ENCODE measurements around the gene GDF15. TPM values are rescaled to one million over a fixed set of nuclear protein-coding genes. Genes with fewer than 3 reads are reported as not detected.

Gene GDF15
- total and polyA plus RNA-seq, 4 donors, result 0.42 to 11.6 (median 7.2) TPM

- no peaks in the 10 kb centered on the region for H3K9me3 ChIP-seq (ENCODE audit: control insufficient read depth in 4 of 4, low read length in 3 of 4)
- 14% methylated on average over 15 of the region's 15 CpGs for WGBS
- TF ChIP-seq SP1 (IDR thresholded peaks at IDR 0.05) (peak; percentile 66), TAF1 (conservative IDR thresholded peaks at IDR 0.05) (no peak), EGR1 (IDR thresholded peaks at IDR 0.05; ENCODE audit: low read depth in 2 of 2) (peak in 1 of 2 donors; percentile 67), RXRA (IDR thresholded peaks at IDR 0.05) (peak; percentile 80 to 89), JUND (IDR thresholded peaks at IDR 0.05) (peak; percentile 80 to 83), HNF4A (conservative IDR thresholded peaks at IDR 0.05) (peak; percentile 52 to 65), HNF4G (IDR thresholded peaks at IDR 0.05) (no peak), CTCF (IDR thresholded peaks at IDR 0.05; ENCODE audit: low read depth, low read length, missing input control) (no peak), RAD21 (IDR thresholded peaks at IDR 0.05) (peak in 1 of 2 donors; percentile 12), YY1 (IDR thresholded peaks at IDR 0.05) (peak; percentile 20), NR2F2 (IDR thresholded peaks at IDR 0.05) (peak; percentile 73), MAX (IDR thresholded peaks at IDR 0.05) (peak; percentile 69), ATF3 (IDR thresholded peaks at IDR 0.05) (peak; percentile 82), REST (IDR thresholded peaks at IDR 0.05) (no peak), FOXA1 (IDR thresholded peaks at IDR 0.05) (no peak), ZBTB33 (IDR thresholded peaks at IDR 0.05) (peak; percentile 38), GABPA (IDR thresholded peaks at IDR 0.05 in 1 of 2, conservative IDR thresholded peaks at IDR 0.05 in 1 of 2) (peak in 1 of 2 donors; percentile 37), FOXA2 (IDR thresholded peaks at IDR 0.05) (no peak)
- H3K27ac ChIP-seq (ENCODE audit: low read depth in 1 of 2, low read length in 2 of 2), result peak overlapping the region; percentile 69 to 77
- H3K27me3 ChIP-seq (ENCODE audit: control insufficient read depth in 4 of 4, insufficient read depth in 4 of 4, low read length in 3 of 4), result no peaks in the 10 kb centered on the region
- H3K4me1 ChIP-seq (ENCODE audit: control insufficient read depth in 4 of 4, insufficient read depth in 4 of 4, low read length in 3 of 4), result peaks cover 2 to 5% (median 3%) of the 10 kb centered on the region in 4 donors
- H3K9ac ChIP-seq (ENCODE audit: low read depth in 1 of 2, low read length in 2 of 2), result peak overlapping the region in 1 of 2 donors; percentile 29
- H3K36me3 ChIP-seq (ENCODE audit: control insufficient read depth in 4 of 4, insufficient read depth in 3 of 4, low read depth in 1 of 4, low read length in 3 of 4), result peaks cover 2 to 13% (median 8%) of the 10 kb centered on the region in 4 donors
- DNase-seq (ENCODE audit: low spot score), result no peak
- H3K4me3 ChIP-seq (ENCODE audit: low read depth in 1 of 3, low read length in 3 of 3), result no peak overlapping the region
These were observed 21.0 kb upstream of the GDF15 start for GRCh38 chr19:18364826-18365528.
